Measurements from ENCODE around the gene PRDM13. TPM values are rescaled to one million over a fixed set of nuclear protein-coding genes. Genes with fewer than 3 reads are reported as not detected.

PRDM13 gene
- total RNA-seq, 4 donors from 2014 or later, result not detected

DNA sequence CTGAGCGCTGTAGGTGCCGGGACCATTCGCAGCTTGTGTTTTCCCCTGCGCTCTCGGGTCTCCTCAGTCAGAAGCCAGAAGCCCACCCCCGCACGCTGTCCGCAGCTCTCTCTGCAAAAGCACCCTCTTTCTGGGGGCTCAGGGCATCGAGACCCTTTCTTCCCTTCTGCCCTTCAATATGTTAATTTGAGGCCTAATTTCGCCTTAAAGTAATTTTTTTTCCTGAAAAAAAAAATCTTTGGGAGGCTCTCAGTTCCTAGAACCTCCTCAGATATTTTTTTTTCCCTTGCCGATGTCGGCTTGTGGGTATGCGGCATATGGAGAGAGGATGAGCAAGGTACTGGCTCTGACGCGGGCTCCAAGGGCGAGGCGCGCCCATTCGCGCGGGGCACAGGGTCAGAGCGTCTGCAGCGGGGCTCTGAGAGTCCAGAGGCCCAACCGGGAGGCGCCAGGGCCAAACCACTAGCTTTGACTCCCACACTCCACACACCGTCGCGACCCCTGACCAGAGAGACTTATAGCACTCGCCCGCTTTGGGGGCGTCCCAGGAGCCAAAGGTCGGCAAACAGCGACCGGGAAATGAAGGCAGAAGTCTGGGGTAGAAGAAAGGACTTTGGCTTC lies 893 bp downstream of the PRDM13 start:
- 5 to 8% methylated on average over 27 to 34 of the region's 34 CpGs for WGBS, 2 donors
- intact Hi-C loops (cut with DNase I), result no loop called here
- DNase-seq, result no peak
- Histone ChIP-seq H3K4me3 (replicated peaks in 1 of 3) (no peak overlapping the region), H3K36me3 (no peaks in the 10 kb centered on the region), H3K27me3 (peaks cover 69% of the 10 kb centered on the region), H3K4me1 (peaks cover 14 to 19% of the 10 kb centered on the region in 2 donors), H3K27ac (no peak overlapping the region), H3K9me3 (no peaks in the 10 kb centered on the region)
- no peak for TF ChIP-seq POLR2A (IDR thresholded peaks at IDR 0.05)
- TF ChIP-seq, protein P1, sequence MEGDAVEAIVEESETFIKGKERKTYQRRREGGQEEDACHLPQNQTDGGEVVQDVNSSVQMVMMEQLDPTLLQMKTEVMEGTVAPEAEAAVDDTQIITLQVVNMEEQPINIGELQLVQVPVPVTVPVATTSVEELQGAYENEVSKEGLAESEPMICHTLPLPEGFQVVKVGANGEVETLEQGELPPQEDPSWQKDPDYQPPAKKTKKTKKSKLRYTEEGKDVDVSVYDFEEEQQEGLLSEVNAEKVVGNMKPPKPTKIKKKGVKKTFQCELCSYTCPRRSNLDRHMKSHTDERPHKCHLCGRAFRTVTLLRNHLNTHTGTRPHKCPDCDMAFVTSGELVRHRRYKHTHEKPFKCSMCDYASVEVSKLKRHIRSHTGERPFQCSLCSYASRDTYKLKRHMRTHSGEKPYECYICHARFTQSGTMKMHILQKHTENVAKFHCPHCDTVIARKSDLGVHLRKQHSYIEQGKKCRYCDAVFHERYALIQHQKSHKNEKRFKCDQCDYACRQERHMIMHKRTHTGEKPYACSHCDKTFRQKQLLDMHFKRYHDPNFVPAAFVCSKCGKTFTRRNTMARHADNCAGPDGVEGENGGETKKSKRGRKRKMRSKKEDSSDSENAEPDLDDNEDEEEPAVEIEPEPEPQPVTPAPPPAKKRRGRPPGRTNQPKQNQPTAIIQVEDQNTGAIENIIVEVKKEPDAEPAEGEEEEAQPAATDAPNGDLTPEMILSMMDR (IDR thresholded peaks at IDR 0.05), result no peak

GRCh38 chr6:99608059-99608885 lies 1.6 kb downstream of the PRDM13 start:
- Histone ChIP-seq H3K36me3 (no peaks in the 10 kb centered on the region), H3K27ac (no peak overlapping the region), H3K27me3 (peaks cover 69% of the 10 kb centered on the region), H3K4me3 (replicated peaks in 1 of 3) (no peak overlapping the region), H3K4me1 (peaks cover 16 to 20% of the 10 kb centered on the region in 2 donors), H3K9me3 (no peaks in the 10 kb centered on the region)
- TF ChIP-seq POLR2A (IDR thresholded peaks at IDR 0.05), result no peak
- TF ChIP-seq, protein P1 (IDR thresholded peaks at IDR 0.05), result no peak
- DNase-seq, result no peak
- WGBS, 2 donors, result 5 to 10% methylated on average over 25 to 29 of the region's 29 CpGs
- intact Hi-C loops (cut with DNase I), result no loop called here

DNA sequence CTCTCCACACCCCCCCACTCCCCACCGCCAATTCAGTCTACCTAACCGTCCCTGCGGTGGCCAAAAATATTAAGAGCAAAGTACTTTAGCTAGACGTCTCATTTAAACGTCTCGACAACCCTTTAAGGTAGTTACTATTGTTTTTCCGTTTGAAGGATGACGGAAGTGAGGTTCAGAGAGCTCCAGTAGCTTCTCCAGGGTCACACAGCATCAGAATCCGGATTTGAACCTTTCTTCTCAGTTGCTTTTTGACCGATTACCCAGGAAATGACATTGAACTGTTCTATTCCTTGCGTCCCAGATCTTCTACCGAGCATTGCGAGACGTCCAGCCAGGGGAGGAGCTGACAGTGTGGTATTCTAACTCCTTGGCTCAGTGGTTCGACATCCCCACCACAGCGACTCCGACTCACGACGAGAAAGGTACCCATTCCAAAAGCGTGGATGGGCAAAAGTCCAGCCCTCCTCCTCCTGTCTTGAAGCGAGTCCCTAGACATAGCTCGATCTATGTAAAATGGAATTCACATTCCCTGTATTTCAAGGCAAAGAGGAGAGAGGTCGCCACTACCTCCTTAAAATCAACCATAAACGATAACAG lies 2.4 kb downstream of the PRDM13 start:
- 10 to 11% methylated on average over 24 of the region's 24 CpGs for WGBS, 2 donors
- DNase-seq, result no peak
- Histone ChIP-seq H3K36me3 (no peaks in the 10 kb centered on the region), H3K4me3 (replicated peaks in 1 of 3) (no peak overlapping the region), H3K27me3 (peaks cover 71% of the 10 kb centered on the region), H3K4me1 (peaks cover 13 to 20% of the 10 kb centered on the region in 2 donors), H3K9me3 (no peaks in the 10 kb centered on the region), H3K27ac (no peak overlapping the region)
- intact Hi-C loops (cut with DNase I), result no loop called here
- TF ChIP-seq, protein P1 (IDR thresholded peaks at IDR 0.05), result no peak
- TF ChIP-seq POLR2A (IDR thresholded peaks at IDR 0.05), result no peak

DNA sequence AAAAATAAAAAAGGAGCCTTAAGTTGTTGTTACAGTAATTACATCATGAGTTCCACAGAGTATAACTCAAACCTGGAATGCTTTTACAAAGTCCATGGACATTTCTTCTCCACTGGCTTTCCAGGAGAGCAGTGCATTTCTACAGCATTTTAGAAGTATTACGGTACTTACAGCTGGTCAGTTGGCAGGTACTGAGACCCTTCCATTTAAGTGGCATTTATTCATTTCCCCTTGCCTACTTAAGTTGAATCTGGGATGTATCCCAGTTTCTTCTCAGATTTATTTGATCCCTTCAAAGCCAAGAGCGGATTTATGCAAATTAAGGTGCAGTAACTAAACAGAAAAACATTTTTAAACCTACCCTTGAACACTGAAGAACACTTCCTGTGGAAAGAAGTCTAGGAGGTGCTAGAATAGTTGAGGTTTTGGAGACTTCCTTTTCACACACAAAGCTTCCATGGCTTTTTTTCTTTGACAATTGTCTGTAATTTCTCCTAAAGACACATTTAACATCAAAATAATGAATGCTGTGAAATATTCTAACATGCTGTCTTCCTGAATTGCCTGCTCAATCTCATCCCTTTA lies 3.4 kb downstream of the PRDM13 start:
- WGBS, 2 donors, result 9 to 19% methylated on average over 2 of the region's 2 CpGs
- DNase-seq, result no peak
- H3K9me3 ChIP-seq, result no peaks in the 10 kb centered on the region
- TF ChIP-seq POLR2A (IDR thresholded peaks at IDR 0.05), result no peak
- TF ChIP-seq, protein P1 (IDR thresholded peaks at IDR 0.05), result no peak
- intact Hi-C loops (cut with DNase I), result no loop called here
- H3K27ac ChIP-seq, result no peak overlapping the region
- H3K27me3 ChIP-seq, result peaks cover 71% of the 10 kb centered on the region
- no peaks in the 10 kb centered on the region for H3K36me3 ChIP-seq
- H3K4me1 ChIP-seq, result peaks cover 20 to 23% of the 10 kb centered on the region in 2 donors
- H3K4me3 ChIP-seq (replicated peaks in 1 of 3), result no peak overlapping the region

All from thyroid gland (tissue), 4 donors.